Mesenteric fat pad (tissue), 1 donor: ENCODE data around the gene NOTCH2. TPM values are rescaled to one million over a fixed set of nuclear protein-coding genes. Genes with fewer than 3 reads are reported as not detected.

Experiments used
- DNase-seq: peaks from one replicate; pipeline ENCODE4 v3.0.0-alpha.2; 2020; ENCODE audit warnings: low spot score
- total RNA-seq: library from RNA; stranded (reverse); fragmentation: NEBNext Ultra II Directional; extraction: Animal tissue kit (Norgen Biotek cat#: 25700); gene quantifications from one replicate; pipeline ENCODE4 v1.2.1, GENCODE V29; 2021
- donor health status: DM: yes; HTN: yes; CAD: no.

The NOTCH2 gene
- total RNA-seq, 1 donor from 2014 or later = 142 TPM

DNA sequence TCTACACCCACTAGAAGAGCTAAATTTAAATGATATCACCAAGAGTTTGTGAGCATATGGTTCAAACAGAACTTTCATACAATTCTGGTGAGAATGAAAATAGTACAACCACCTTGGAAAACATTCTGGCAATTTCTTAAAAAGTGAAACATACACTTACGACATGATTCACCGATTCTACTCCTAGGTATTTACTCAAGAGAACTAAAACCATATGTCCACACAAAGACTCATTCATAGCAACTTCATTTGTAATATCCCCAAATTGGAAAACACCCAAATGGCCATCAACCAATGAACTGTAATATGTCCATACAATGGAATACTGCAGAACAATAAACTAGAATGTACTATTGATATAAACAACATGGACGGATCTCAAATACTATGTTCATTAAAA, 122.0 kb downstream of the NOTCH2 start:
- no peak for DNase-seq

DNA sequence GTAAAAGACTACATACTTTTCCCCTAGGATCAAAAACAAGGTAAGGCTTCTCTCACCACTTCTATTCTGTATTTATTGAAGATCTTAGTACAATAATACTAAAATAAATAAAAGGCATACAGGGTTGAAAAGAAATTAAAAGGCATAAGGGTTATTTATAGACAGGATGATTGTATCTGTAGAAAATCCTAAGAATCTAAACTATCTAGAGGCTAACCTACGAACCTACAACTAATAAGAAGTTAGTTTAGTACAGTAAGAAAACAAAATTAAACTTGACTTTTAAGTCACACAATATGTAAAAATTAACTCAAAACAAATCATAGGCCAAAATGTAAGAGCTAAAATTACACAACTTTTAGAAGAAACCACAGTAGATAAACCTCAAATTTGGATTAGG, 122.7 kb downstream of the NOTCH2 start:
- no peak for DNase-seq

DNA sequence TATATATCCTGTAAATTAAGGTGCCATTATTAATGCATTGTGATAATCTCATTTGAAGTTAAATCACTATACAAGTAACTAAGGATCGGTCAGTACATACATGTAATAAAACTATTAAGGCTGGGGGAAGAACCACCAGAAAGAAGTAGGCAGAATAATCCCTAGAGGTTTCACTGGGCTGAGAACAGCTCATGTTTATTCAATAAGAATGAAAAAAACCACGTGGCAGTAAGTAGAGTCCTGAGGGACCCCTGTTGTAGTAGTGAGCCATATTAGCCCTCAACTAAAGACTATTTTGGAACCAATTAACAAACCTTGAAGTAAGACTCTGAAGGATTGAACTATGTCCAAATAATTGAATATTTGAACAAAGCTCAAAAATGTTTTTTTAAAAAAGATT, 126.2 kb downstream of the NOTCH2 start:
- no peak for DNase-seq

DNA sequence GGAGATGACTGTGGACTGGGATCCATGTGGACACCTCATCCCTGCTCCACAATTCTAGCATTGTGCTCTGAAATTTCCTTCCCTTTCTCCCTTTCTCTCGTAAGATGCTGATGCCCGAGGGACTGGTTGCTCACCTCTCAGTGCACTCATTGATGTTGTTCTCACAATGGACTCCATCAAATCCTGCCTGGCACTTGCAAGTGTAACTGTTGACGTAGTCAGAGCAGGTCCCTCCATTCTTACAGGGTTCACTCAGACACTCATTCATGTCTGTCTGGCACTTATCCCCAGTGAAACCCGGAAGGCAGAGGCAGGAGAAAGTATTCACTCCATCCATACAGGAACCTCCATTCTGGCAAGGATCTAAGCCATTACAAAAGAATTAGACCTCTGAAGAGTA, 128.1 kb downstream of the NOTCH2 start:
- DNase-seq = no peak

DNA sequence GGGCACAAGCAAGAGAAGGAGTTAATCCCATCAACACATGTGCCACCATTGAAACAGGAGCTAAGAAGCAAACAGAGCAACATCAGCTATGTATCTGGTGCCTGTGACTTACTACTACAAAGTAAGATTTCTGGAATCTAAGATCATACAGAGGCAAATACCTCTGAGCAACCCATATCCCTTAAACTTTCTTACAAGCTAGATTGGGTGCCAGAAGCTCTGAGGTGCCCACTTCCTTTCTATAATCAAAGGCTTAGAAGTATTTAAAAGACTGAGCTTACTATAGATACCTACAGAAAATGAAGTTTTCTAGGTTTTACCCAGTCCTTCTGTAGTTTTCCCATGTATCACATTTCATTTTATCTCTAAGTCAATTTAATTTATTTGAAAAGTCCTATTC, 128.8 kb downstream of the NOTCH2 start:
- DNase-seq = no peak

DNA sequence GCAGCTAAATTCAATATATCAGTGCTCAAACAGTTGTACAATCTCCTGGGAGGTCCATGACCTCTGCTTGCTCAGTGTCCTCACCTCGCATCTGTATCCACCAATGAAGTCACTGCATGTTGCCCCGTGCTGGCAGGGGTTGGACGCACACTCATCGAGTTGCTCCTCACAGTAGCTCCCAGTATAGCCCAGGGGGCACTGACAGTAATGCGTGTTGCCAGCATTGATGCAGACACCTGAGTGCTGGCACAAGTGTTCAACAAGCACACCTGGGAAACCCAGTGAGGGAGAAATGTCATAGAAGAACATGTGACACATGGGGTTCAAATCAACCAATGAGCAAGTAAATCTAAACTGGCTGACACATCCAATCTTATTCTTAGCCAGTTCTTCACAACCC, 132.3 kb downstream of the NOTCH2 start:
- DNase-seq = no peak

DNA sequence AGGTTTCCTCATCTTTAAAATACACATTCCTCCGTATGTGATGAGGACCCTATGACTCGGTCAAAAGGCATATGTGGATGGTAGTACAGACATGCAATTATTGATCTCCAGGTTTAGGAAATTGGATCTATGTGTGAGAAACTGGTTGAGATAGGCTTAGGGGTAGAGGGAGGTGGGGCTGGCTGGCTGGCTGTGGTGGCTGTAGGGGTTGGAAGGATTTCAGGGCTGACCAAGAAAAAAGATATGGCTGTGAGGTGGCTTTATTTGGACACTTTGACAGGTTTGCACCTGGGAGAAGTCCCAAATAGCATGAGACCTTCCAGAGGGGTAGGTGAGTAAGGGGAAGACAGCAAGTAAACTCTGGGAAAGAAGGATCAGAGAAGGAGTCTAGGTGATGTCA, 133.5 kb downstream of the NOTCH2 start:
- DNase-seq = no peak

DNA sequence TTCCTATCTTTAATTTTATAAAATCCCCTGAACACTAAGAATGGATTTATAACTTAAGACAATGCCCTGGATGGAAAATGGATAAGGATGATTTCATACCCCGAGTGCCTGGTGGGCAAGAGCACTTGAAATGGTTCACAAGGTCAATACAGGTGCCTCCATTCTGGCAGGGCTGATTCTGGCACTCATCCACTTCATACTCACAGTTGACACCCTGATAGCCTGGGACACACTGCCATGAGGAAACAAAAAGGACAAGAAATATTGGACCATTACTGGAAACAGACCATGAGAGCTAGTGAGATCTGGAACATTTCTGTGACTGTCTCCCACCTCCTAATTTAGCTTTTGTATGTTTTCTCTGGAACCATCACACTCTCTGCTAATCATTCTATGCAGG, 134.1 kb downstream of the NOTCH2 start:
- DNase-seq = no peak

DNA sequence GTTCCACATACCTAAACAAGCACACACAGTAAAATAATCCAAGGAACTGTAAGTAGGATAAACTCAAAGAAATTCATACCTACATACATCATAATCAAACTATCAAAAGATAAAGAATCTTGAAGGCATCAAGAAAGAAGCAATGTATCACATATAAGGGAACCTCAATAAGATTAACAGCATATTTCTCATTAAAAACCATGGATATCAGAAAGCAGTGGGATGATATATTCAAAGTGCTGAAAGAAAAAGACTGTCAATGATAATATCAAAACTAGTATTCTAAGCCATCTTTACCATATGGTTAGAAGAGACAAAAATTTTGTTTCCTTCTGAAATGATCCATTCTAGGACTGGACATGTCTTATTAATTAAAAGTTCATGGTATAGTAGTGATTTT, 136.1 kb downstream of the NOTCH2 start:
- DNase-seq = no peak

DNA sequence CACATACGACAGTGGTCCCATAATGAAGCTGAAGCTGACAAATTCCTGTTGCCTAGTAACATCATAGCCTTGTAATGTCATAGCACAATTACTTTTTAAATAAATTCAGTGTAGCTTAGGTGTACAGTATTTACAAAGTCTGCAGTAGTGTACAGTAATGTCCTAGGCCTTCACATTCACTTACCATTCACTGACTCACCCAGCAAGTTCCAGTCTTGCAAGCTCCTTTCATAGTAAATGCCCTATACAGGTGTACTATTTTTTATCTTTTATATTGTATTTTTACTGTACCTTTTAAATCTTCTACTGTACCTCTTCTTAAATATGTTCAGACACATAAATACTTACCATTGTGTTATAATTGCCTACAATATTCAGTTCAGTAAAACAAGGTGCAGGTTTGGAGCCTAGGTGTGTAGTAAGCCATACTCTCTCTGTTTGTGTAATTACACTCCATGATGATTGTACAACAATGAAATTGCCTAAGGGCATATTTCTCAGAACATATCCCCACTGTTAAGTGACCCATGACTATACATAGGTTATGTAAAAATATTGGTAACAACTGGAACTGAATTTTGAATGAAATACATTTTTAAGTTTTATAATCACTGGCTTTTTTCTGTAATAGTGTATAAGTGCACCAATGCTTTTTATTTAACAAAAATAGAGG, 139.7 kb downstream of the NOTCH2 start:
- no peak for DNase-seq

DNA sequence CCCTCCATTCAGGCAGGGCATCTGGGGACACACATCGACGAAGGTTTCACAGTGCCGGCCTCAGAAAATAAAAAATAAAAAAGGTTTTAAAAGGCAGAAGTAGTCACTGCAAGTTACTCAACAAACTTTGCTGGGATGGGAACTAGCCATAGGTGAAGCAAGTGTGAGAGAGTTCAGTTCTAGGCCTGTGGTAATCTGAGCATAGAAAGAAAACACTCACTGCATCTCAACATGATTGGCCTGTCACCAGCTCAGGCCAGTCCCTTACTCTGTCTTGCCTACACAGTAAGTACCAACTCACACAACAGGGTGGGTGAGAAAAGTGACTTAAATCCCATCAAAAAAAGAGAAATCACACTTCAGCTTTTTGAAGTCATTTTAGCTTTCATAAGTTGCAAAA, 142.9 kb downstream of the NOTCH2 start:
- no peak for DNase-seq

DNA sequence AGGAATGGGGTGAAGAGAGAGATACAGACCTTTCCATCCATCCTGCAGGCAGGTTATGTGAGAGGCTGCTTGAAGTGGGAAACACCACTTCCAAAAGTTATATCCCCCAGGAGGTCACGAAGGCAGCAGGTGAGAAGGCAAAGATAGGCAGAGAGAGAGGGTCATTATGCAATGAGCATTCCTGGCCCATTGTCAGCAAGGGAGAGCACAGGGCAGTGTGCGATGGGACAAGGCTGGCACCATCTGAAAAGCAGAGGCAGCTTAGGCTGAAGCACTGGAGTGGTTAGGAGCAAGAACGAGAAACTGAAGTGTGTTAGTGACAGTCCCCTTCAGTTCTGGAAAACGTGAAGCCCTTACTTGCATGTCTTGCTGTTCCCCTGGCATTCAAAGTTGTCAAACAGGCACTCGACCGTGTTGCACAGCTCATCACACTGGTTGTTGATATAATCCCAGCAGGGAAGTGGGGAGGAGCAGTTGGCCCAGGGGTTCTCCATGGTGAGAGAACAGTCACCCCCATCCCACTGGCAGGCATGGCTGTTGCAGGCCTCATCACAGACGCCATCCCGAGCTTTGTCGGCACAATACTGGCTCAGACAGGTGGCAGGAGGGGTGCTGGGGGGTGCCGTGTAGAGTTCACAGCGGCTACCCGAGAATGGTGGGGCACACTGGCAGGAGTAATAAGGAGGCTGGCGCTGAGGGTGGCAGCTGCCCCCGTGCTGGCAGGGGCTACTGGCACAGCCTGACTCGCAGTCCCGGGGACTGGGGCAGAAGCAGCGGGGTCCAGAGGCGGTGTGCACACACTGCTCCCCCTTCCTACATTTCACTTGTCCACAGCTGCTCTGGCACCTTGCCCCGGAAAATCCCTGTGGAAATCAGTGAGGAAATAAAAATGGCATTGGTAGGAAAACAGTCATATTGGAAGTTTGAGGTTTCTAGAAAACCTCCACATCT, 144.2 kb downstream of the NOTCH2 start:
- DNase-seq = no peak

DNA sequence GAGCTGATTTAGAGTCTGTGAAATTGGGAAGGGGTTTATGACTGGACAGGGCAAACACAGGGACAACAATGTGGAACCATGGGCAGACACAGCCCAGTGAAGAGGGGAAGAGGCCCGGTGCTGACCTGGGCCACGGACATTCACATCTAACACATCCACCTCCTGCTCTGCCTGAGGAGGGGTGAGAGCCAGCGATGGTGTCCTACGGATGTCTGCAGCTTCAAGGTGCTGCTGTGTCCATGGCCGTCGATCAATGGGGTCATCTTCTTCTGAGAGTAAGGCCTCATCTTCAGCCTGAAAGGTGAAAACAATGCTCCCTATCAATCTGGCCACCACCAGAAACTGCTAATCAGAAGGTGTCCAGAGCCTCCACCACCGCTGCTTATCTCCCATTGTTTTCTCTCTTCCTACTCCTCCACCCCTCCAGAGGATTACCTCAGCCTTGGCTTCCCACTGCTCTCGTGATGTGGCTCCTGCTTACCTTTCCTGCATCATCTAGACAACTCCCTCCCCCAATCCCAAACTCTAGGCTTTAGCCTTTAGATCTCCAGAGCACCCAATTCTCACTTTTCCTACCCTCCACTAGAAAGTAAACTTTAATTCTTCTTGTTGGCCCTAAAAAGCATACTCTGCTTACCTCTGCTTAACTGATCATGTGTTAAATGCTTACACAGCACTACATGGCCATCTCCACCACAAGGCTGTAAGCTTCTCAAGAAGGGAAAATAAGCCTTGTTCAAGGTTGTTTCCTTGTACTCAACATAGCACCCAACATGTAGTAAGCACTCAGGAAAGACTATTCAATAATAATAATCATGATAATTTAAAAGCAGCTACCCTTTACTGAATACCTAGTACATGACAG, 149.1 kb downstream of the NOTCH2 start:
- no peak for DNase-seq

DNA sequence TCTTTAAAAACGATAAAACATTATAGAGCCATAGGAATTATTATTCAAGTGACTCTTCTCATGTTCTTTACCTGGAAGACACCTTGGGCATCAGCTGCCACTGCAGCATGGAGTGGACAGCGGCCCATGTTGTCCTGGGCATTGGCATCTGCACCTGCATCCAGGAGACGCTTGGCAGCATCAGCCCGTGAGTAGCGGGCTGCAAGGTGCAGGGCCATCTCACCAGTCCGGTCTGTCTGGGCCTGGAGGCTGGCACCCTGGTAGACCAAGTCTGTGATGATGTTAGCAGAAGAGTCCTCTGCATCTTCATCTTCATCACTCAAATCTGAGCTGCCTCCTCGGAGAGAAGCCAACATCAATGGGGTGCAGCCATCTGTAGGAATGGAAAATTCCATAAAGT, 150.2 kb downstream of the NOTCH2 start:
- no peak for DNase-seq

DNA sequence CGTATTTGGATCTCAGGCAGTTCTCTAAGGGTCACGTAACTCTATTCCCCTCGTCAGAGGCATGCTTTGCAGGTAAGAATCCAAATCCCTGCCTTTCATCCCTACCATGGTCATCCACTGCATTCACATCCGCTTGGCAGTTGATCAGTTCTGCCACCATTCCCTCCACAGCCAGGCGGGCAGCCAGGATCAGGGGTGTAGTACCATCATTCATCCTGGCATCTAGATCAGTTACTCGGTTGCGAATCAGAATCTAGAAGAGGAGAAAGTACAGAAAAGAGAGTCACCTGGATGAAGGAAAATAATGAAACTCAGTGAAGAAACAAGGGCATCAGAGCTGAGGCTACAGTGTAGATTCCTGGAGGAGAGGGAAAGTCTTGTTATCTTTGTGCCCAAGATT, 151.2 kb downstream of the NOTCH2 start:
- DNase-seq = no peak

DNA sequence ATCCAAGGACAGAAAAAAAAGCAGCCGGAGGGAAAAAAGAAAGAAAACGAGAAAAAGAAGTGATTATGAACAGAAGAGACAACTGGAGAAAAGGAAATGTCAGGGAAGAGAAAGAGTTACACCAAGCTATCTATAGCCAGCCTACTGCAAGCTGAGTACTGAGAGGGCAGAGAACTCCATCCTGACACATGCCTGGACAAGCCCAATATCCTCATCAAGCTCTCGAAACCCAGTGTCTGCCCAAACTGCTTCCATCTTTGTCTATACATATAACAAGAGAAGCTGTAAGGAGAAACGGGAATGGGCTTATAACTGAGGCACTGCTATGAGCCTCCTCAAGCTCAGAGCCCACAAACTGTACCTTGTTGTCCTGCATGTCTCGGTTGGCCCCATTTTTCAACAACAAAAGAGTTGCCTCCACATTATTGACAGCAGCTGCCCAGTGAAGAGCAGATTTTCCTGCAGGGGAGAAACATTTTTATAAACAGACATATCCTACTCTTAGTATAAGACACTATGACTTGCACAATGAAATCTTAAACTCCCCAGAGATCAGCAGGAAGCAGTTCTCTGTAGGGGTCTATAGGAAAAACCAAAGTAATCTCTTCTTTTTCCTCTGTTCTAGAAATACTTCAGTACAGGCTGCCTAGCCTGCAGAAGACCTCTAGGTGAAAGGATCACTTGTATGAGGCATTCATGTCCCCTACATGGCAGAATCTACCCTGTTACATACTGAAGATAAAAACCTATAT, 152.0 kb downstream of the NOTCH2 start:
- no peak for DNase-seq

DNA sequence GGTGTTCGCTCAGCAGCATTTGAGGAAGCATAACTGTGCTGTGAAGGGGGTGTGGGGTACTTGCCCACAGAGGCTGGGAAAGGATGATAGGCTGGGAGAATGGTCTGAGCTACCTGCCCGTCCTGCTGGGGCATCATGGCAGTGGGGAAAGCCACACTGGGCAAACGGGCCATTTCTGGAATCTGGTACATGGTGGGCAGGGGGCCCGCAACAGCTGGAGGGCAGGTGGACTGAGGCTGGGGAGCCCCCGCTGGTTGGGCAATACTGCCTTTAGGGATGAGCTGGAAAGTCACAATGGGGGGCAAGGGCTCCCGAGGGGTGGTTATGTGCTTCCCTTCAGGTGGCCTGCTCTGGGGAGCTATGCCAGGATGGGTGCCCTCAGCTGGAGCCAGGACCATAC, 153.9 kb downstream of the NOTCH2 start:
- no peak for DNase-seq

DNA sequence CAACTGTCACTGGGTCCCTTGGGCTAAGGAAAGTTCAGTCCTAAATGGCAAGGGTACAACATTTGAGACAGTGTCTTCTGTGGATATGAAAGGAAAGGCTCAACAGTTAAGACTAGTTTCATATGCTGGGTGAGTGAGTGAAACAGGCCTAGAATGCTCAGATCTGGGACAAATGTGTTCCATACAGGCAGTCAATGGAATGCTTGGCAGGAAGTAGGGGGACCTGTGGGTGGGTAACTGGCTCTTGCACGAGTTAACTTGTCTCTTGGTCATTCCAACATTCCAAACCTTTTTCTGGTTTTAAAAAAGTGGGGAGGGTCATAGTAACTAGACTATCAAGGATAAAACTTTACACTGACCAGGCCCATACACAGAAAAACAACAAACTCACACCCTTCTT, 155.4 kb downstream of the NOTCH2 start:
- DNase-seq = no peak

DNA sequence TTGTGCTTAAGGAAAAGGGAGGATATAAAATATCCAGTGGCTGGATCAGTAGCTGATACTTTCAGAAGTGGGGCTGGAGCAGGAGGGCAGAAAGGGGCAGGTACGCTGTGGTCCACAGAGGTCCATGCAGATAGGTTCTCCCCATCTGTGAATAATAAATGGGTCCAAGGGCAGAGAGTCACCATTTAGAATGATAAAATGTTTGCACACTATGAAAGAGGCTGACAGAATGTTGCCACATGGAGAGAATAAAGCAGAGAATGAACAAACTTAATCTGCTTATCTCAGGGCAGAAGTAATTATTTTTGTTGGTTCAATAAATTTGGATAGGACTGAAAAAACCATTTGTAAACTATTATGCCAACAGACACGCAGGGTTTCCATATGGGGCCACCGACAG, 156.5 kb downstream of the NOTCH2 start:
- DNase-seq = no peak

DNA sequence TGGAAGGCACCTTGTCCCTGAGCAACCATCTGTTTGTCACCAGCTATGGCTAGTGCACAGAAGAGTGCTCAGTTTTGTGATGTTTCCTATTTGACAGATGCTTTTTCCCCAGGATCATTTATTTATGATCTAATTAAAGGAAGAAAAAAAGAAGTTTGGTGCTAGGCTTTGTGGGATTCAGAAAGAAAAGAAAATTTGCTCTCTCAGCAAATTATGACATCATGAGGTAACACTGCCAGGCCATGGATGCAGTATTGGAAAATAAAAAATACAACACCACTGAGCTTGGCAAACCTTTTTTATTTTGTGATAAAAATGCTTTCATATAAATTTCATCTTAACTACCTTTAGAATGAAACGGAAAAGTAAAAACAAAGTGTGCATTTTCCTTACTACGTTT, 157.7 kb downstream of the NOTCH2 start:
- no peak for DNase-seq

DNA sequence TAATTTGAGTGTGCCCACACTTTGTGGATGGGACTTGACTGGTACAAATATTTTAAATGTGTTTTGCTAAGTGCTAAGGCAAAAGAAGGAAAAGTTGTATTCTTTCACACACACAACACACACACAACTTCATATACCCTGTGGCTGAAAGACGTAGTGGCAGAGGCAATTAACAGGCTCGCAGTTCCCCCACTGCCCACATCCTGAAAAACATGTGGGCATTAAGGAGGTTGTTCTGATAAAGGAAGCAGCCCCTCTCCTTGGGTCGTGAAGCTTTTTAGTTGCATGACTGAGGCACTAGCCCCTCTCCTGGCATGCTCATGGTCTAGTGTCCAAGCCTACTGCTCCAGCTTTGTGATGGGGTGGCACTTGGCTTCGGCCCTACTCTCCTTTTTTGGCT, 158.8 kb downstream of the NOTCH2 start:
- DNase-seq = no peak
